Tibial artery (tissue), 4 donors: ENCODE measurements around the gene SMAGP.

Experiments used
- DNase-seq, 2 donors: peaks; one replicate each; pipeline ENCODE4 v3.0.0-alpha.2; 2019
- H3K27ac ChIP-seq, 2 donors: fragments of 200-600 bp; sonication (generic) in 1 of 2; 1 replicate in 1 of 2; 2 replicates in 1 of 2; pipeline ENCODE4 v1.5.1; 2018 to 2019; ENCODE audit warnings: mild to moderate bottlenecking in 1 of 2
- H3K27me3 ChIP-seq, 2 donors: fragments of 200-600 bp; sonication (generic) in 1 of 2; one replicate each; pipeline versions ENCODE4 v1.5.1 to v1.6.0; 2016 to 2019
- H3K36me3 ChIP-seq, 3 donors: fragments of 200-600 bp; sonication (generic) in 2 of 3; one replicate each; pipeline ENCODE4 v1.5.1; 2016 to 2019; ENCODE audit warnings: mild to moderate bottlenecking in 2 of 3
- H3K4me1 ChIP-seq, 4 donors: fragments of 200-600 bp; sonication (generic) in 2 of 4; 1 replicate in 3 of 4; 2 replicates in 1 of 4; pipeline ENCODE4 v1.5.1; 2016 to 2019
- H3K4me3 ChIP-seq, 2 donors: fragments of 200-600 bp; sonication (generic) in 1 of 2; 1 replicate in 1 of 2; 2 replicates in 1 of 2; pipeline ENCODE4 v1.5.1; 2018 to 2019; ENCODE audit warnings: mild to moderate bottlenecking in 2 of 2
- H3K9me3 ChIP-seq, 3 donors: fragments of 200-600 bp; sonication (generic) in 1 of 3; one replicate each; pipeline ENCODE4 v1.5.1; 2016 to 2019
- intact Hi-C: fragments of 100-400 bp; cut with DNase I; formaldehyde crosslinking; loops from one replicate; pipeline ENCODE4 v1.15.0; 2023; ENCODE audit warnings: low total_unique reads
- TF ChIP-seq, protein P1 (sequence below), 2 experiments: fragments of 200-600 bp in 1 of 2; fragments of 450-650 bp in 1 of 2; IDR thresholded peaks; one replicate each; pipeline ENCODE4 v1.5.1; 2017 to 2019; ENCODE audit warnings: antibody characterized with exemption in 2 of 2, mild to moderate bottlenecking in 1 of 2, moderate library complexity in 1 of 2

Gene SMAGP

DNA sequence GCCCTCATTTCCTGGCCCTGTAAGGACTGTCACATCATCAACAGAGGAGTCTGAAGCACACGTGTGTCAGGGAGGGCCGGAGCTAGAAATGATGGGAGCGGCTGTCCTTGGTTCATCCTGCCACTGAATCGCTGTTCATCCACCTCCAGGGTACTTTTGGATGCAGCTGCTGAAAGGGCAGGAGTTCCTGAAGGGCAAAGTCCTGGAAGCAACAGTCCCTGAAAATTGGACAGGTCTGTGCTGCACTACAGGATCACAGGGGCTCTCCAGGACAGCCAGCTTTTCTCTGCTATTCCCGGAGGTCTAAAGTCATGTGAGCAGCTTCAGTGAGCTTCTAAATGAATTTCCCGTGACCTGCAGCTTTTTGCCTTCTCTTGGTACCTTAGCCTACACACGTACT is 70.1 kb downstream of the SMAGP start:
- Histone ChIP-seq H3K4me3 (no peak overlapping the region), H3K4me1 (no peaks in the 10 kb centered on the region), H3K27me3 (no peaks in the 10 kb centered on the region), H3K36me3 (peaks cover 13 to 71% (median 34%) of the 10 kb centered on the region in 3 donors), H3K9me3 (no peaks in the 10 kb centered on the region), H3K27ac (no peak overlapping the region)
- TF ChIP-seq, protein P1, sequence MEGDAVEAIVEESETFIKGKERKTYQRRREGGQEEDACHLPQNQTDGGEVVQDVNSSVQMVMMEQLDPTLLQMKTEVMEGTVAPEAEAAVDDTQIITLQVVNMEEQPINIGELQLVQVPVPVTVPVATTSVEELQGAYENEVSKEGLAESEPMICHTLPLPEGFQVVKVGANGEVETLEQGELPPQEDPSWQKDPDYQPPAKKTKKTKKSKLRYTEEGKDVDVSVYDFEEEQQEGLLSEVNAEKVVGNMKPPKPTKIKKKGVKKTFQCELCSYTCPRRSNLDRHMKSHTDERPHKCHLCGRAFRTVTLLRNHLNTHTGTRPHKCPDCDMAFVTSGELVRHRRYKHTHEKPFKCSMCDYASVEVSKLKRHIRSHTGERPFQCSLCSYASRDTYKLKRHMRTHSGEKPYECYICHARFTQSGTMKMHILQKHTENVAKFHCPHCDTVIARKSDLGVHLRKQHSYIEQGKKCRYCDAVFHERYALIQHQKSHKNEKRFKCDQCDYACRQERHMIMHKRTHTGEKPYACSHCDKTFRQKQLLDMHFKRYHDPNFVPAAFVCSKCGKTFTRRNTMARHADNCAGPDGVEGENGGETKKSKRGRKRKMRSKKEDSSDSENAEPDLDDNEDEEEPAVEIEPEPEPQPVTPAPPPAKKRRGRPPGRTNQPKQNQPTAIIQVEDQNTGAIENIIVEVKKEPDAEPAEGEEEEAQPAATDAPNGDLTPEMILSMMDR (IDR thresholded peaks at IDR 0.05) = no peak
- intact Hi-C loops = no loop called here
- no peak for DNase-seq

DNA sequence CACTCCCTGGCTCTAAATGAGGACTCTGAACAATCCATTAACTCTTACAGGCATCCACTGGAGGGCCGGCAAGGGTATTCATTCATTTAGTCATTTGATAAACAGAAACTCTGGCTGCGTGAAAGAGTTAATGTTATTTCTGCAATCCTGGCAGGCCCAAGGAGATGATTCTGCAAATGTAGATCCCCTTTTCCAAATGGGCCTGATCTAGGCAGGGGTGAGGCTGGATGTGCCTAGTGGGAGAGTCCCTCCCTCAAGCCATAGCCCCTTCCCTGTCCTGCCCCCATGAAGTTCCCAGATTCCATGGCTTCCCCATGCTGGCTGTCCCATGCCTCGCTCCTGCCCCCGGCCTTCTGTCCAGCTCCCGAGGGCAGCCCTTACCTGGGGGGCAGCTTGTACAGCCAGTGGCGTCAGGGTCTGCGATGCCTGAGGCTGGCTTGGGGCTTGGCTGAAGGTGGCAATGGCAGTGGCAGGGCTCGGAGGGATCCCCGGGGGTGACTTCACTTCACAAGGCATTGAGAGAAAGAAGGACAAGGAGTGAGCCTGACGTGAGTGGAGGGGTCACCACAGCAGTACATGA is 70.8 kb downstream of the SMAGP start:
- no peak overlapping the region for H3K4me3 ChIP-seq
- no peaks in the 10 kb centered on the region for H3K9me3 ChIP-seq
- DNase-seq = no peak
- TF ChIP-seq, protein P1 (IDR thresholded peaks at IDR 0.05) = no peak
- no peak overlapping the region for H3K27ac ChIP-seq
- peaks cover 13 to 76% (median 34%) of the 10 kb centered on the region in 3 donors for H3K36me3 ChIP-seq
- intact Hi-C loops = no loop called here
- H3K4me1 ChIP-seq = no peaks in the 10 kb centered on the region
- no peaks in the 10 kb centered on the region for H3K27me3 ChIP-seq

- H3K4me3 ChIP-seq = no peak overlapping the region
- H3K27me3 ChIP-seq = no peaks in the 10 kb centered on the region
- no peaks in the 10 kb centered on the region for H3K9me3 ChIP-seq
- no peak for DNase-seq
- TF ChIP-seq, protein P1 (IDR thresholded peaks at IDR 0.05) = no peak
- no peaks in the 10 kb centered on the region for H3K4me1 ChIP-seq
- peaks cover 8 to 77% (median 34%) of the 10 kb centered on the region in 3 donors for H3K36me3 ChIP-seq
- intact Hi-C loops = no loop called here
- no peak overlapping the region for H3K27ac ChIP-seq
Measured at GRCh38 chr12:51198568-51199365, 71.4 kb downstream of the SMAGP start.

GRCh38 chr12:51197736-51198567 is 72.3 kb downstream of the SMAGP start:
- no peak overlapping the region for H3K27ac ChIP-seq
- TF ChIP-seq, protein P1 (IDR thresholded peaks at IDR 0.05) = no peak
- intact Hi-C loops = no loop called here

DNA sequence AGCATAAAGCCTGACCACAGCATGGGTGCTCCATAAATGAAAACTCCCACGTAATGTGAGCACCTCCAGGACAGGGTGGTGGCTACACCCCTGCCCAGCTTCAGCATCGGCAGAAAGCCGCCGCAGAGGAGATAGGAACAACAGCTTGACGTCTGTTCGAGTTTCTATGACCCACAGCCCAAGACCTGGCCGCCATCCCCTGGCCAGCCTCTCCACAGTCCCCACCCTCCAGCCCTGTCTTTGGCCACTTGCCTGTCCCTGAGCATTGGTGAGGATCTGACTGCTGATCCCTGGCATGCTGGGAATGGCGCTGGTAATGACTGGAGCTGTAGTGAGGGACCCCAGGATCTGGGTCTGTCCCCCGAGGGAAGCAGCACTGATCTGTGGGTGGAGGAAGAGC is 73.7 kb downstream of the SMAGP start:
- H3K4me3 ChIP-seq = no peak overlapping the region
- H3K36me3 ChIP-seq = peaks cover 17 to 73% (median 36%) of the 10 kb centered on the region in 3 donors
- intact Hi-C loops = no loop called here

More at GRCh38 chr12:51197736-51198567, 72.3 kb downstream of the SMAGP start:
- H3K4me3 ChIP-seq = no peak overlapping the region
- H3K9me3 ChIP-seq = no peaks in the 10 kb centered on the region
- DNase-seq = no peak
- peaks cover 7 to 71% (median 32%) of the 10 kb centered on the region in 3 donors for H3K36me3 ChIP-seq
- H3K27me3 ChIP-seq = no peaks in the 10 kb centered on the region
- H3K4me1 ChIP-seq = no peaks in the 10 kb centered on the region

More for the DNA sequence above, 73.7 kb downstream of the SMAGP start:
- TF ChIP-seq, protein P1 (IDR thresholded peaks at IDR 0.05) = no peak
- no peaks in the 10 kb centered on the region for H3K9me3 ChIP-seq
- no peak for DNase-seq
- no peak overlapping the region for H3K27ac ChIP-seq
- H3K4me1 ChIP-seq = no peaks in the 10 kb centered on the region
- no peaks in the 10 kb centered on the region for H3K27me3 ChIP-seq
